ENCODE results near the gene IDNK.

Gene IDNK

DNA sequence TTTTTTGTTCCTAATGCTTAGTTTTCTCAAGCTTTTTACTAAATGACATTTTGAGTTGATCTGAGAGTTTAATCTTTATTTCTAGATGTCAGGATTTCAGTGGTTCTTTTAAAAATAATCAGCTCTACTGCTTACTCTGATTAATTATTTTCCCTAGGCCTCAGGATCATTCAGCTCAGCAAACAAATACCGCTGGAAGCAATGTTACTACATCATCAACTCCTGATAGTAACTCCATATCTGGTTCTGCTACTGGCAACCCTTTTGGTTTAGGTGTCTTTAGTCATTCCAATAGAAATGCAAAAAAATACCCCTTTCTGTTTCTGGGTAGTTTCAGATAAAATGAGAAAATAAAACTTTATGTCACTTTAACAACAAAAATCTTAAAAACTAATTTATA lies 5.6 kb upstream of the IDNK start:
- TF ChIP-seq POLR2AphosphoS5 (IDR thresholded peaks at IDR 0.05; ENCODE audit: low read depth, low read length): no peak
- TF ChIP-seq, protein P1, sequence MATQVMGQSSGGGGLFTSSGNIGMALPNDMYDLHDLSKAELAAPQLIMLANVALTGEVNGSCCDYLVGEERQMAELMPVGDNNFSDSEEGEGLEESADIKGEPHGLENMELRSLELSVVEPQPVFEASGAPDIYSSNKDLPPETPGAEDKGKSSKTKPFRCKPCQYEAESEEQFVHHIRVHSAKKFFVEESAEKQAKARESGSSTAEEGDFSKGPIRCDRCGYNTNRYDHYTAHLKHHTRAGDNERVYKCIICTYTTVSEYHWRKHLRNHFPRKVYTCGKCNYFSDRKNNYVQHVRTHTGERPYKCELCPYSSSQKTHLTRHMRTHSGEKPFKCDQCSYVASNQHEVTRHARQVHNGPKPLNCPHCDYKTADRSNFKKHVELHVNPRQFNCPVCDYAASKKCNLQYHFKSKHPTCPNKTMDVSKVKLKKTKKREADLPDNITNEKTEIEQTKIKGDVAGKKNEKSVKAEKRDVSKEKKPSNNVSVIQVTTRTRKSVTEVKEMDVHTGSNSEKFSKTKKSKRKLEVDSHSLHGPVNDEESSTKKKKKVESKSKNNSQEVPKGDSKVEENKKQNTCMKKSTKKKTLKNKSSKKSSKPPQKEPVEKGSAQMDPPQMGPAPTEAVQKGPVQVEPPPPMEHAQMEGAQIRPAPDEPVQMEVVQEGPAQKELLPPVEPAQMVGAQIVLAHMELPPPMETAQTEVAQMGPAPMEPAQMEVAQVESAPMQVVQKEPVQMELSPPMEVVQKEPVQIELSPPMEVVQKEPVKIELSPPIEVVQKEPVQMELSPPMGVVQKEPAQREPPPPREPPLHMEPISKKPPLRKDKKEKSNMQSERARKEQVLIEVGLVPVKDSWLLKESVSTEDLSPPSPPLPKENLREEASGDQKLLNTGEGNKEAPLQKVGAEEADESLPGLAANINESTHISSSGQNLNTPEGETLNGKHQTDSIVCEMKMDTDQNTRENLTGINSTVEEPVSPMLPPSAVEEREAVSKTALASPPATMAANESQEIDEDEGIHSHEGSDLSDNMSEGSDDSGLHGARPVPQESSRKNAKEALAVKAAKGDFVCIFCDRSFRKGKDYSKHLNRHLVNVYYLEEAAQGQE (IDR thresholded peaks at IDR 0.05; ENCODE audit: insufficient read depth in 1 of 2, low read depth in 2 of 2, low read length in 2 of 2): no peak
- TF ChIP-seq TAF1 (IDR thresholded peaks at IDR 0.05; ENCODE audit: borderline replicate concordance, insufficient read depth, low read length): no peak
- TF ChIP-seq FOXP2 (optimal IDR thresholded peaks at IDR 0.05; ENCODE audit: borderline replicate concordance, extremely low read depth, extremely low read length, insufficient read depth): no peak
- TF ChIP-seq SIN3A (IDR thresholded peaks at IDR 0.05; ENCODE audit: borderline replicate concordance, insufficient read depth, low read length): no peak

GRCh38 chr9:83620841-83621636 lies 1.9 kb upstream of the IDNK start:
- TF ChIP-seq, protein P1 (IDR thresholded peaks at IDR 0.05; ENCODE audit: insufficient read depth in 1 of 2, low read depth in 2 of 2, low read length in 2 of 2): no peak
- TF ChIP-seq TAF1 (IDR thresholded peaks at IDR 0.05; ENCODE audit: borderline replicate concordance, insufficient read depth, low read length) (no peak), FOXP2 (optimal IDR thresholded peaks at IDR 0.05; ENCODE audit: borderline replicate concordance, extremely low read depth, extremely low read length, insufficient read depth) (no peak), SIN3A (IDR thresholded peaks at IDR 0.05; ENCODE audit: borderline replicate concordance, insufficient read depth, low read length) (no peak), POLR2AphosphoS5 (IDR thresholded peaks at IDR 0.05; ENCODE audit: low read depth, low read length) (no peak)

DNA sequence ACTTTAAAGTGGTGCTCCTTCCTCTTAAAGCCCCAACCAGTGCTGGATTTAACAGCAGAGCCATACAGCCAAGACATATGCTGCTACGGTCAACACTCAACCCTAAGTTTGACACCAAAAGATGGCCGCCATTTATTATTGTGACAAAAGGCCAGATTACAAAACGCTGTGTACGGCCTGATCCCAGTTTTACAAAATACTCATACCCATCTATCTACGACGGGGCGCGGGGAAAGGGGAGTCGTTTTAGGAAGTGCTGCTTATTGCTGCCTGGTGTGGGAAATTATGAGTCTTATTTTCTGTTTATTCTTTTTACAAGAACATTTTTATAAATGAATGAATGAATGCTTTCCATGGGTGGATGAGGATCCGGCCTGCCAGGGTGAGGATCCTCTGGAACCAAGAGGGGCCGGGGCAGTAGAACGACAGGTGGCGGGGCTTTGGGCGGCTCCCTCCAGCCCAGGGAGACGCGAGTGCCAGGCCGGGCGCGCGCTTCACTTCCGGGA lies 457 bp upstream of the IDNK start:
- no peak for TF ChIP-seq TAF1 (IDR thresholded peaks at IDR 0.05; ENCODE audit: borderline replicate concordance, insufficient read depth, low read length)
- no peak for TF ChIP-seq POLR2AphosphoS5 (IDR thresholded peaks at IDR 0.05; ENCODE audit: low read depth, low read length)
- TF ChIP-seq FOXP2 (optimal IDR thresholded peaks at IDR 0.05; ENCODE audit: borderline replicate concordance, extremely low read depth, extremely low read length, insufficient read depth): no peak
- no peak for TF ChIP-seq SIN3A (IDR thresholded peaks at IDR 0.05; ENCODE audit: borderline replicate concordance, insufficient read depth, low read length)
- TF ChIP-seq, protein P1 (IDR thresholded peaks at IDR 0.05; ENCODE audit: insufficient read depth in 1 of 2, low read depth in 2 of 2, low read length in 2 of 2): no peak

GRCh38 chr9:83623679-83624076 lies 735 bp downstream of the IDNK start:
- TF ChIP-seq SIN3A (IDR thresholded peaks at IDR 0.05; ENCODE audit: borderline replicate concordance, insufficient read depth, low read length) (no peak), FOXP2 (optimal IDR thresholded peaks at IDR 0.05; ENCODE audit: borderline replicate concordance, extremely low read depth, extremely low read length, insufficient read depth) (no peak), TAF1 (IDR thresholded peaks at IDR 0.05; ENCODE audit: borderline replicate concordance, insufficient read depth, low read length) (no peak), POLR2AphosphoS5 (IDR thresholded peaks at IDR 0.05; ENCODE audit: low read depth, low read length) (no peak)
- TF ChIP-seq, protein P1 (IDR thresholded peaks at IDR 0.05; ENCODE audit: insufficient read depth in 1 of 2, low read depth in 2 of 2, low read length in 2 of 2): no peak

All from PFSK-1 (cell line).